GM12801 (cell line): ENCODE measurements around the gene HOMER1.

Source experiments
- TF ChIP-seq, protein P1 (sequence below): IDR thresholded peaks from one replicate; pipeline ENCODE4 v1.5.1; 2011; ENCODE audit warnings: control low read depth; ENCODE audit not compliant: insufficient read length; ENCODE audit errors: extremely low read depth

Gene HOMER1, protein sequence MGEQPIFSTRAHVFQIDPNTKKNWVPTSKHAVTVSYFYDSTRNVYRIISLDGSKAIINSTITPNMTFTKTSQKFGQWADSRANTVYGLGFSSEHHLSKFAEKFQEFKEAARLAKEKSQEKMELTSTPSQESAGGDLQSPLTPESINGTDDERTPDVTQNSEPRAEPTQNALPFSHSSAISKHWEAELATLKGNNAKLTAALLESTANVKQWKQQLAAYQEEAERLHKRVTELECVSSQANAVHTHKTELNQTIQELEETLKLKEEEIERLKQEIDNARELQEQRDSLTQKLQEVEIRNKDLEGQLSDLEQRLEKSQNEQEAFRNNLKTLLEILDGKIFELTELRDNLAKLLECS

DNA sequence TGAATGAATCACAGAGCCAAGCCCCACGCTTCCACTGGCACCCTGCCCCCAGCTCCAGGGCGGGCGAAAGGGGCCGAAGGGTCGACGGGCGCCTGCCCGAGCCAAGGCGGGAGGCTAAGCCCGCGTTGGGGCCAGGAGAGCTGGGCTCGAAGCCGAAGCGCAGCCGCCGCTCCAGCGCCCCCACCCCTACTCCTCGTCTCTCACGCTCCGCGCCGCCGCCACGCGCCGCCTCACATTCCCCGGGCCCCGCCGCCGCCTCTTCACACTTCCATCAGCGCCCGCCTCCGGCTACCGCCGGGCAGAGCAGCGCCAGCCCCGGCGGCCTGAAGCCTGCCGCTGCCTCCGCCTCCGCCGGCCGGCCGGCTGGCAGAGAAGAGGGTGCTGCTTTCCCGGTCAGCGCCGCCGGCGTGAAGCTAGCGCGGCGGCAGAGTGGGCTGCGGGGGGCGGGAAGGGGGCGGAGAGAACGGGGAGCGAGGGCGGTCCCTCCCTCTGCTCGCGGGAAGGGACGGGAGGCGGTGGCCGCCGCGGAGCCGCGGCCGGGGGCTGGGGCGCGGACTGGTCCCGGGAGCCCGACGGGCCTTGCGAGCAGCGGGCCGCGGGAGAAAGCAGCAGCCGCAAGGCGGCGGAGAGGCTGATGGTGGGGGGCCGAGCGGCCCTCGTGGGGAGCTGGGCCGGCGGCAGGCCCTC, at the start of gene HOMER1:
Gene HOMER1 (minus strand): TSS at position 431 of the 687 bp plus-strand sequence. CDS start 1,360 bp downstream, outside the sequence.
- TF ChIP-seq, protein P1, sequence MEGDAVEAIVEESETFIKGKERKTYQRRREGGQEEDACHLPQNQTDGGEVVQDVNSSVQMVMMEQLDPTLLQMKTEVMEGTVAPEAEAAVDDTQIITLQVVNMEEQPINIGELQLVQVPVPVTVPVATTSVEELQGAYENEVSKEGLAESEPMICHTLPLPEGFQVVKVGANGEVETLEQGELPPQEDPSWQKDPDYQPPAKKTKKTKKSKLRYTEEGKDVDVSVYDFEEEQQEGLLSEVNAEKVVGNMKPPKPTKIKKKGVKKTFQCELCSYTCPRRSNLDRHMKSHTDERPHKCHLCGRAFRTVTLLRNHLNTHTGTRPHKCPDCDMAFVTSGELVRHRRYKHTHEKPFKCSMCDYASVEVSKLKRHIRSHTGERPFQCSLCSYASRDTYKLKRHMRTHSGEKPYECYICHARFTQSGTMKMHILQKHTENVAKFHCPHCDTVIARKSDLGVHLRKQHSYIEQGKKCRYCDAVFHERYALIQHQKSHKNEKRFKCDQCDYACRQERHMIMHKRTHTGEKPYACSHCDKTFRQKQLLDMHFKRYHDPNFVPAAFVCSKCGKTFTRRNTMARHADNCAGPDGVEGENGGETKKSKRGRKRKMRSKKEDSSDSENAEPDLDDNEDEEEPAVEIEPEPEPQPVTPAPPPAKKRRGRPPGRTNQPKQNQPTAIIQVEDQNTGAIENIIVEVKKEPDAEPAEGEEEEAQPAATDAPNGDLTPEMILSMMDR = no peak

DNA sequence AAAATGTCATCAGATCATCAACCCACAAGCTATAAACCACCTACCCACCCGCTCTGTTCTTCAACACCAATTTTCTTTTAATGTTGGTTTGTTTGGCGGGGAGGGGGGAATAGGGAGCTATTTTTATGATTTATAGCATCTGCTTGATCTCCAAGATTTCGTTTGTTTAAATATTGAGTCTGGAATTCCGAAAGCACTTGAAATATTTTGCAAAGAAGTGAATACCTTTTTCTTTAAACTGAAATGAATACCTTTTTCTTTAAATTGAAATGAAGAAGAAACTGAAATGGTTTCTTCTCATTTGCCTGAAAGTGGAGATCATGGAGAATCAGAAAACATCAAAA, 49.3 kb upstream of the HOMER1 start:
- TF ChIP-seq, protein P1 = no peak

DNA sequence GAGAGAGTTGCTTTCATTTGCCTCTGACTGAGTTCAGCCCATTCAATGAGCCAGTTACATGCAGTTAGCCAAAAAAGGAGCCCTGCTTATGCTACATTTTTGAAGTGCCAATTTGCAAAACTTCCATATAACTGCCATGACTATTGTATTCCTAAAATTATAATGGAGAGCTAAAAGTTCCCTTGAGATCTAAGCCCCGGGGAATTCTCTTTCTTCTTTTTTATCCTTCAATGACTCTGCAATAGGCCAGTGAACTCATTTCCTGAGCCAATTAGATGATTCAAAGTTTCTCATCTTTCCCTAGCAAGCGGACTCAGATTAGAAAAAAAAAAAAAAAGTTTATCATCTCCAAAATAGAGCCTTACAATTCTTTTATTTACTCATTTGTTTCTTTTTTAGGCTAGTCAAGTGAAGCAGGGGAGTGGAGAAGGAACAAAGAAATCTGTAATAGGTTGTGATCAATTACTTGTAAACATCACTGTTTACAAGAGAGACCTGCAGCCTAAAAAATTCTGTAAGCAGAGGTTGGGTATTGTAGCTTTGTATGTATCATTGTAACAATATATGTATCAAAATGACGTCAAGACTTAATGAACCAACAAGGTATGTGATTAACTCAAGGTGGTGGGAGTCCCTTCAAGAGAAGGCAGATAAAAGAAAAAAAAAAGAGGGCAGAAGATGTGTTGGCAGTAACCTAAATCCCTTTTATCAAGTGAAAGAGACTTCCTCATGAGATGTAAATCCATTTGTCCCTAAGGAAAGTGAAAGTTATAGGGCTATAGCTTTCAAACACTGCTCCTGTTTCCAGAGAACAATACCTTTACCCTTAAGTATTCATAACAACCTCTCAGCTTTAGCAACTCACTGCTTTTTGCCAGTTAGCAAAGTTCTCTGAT, 48.7 kb upstream of the HOMER1 start:
- TF ChIP-seq, protein P1 = no peak

DNA sequence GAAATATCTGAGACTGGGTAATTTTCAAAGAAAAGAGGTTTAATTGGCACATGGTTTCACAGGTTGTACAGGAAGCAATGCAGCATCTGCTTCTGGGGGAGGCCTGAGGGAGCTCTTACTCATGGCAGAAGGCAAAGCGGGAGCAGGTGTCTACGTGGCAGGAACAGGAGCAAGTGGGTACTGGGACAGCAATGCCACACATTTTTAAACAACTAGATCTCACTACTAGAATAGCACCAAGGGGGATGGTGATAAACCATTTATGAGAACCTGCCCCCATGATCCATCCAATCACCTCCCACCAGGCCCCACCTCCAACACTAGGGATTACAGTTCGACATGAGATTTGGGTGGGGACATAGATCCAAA, 47.6 kb upstream of the HOMER1 start:
- TF ChIP-seq, protein P1 = no peak

DNA sequence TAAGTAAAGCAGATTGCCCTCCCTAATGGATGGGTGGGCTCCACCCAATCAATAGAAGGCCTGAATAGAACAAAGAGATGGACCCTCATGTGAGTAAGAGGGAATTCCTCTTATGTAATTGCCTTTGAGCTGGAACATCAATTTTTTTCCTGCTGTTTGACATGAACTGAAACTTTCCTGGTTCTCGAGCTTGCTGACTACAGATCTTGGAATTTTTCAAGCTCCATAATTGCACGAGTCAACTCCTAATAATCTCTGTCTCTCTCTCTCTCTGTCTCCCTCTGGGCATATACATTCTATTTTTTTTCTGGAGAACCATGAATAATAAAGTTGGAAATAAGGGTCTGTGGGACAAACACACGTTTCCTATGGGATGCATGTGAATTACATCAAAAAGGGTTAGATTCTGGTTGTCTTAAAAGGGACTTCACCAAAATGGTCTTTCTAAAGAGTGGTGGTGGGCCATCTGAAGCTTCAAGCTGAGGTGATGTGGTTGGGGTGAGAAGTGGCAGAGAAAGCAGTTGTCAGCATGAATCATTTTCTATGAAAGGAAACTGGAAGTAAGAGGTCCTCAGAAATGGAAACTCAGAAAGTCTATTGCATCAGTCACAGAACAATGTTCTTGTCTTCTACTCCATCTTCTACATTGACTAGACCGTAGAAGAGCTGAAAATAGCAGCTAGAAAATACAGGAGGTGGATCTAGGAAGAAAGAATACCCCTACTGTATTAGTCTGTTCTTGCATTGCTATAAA, 47.0 kb upstream of the HOMER1 start:
- TF ChIP-seq, protein P1 = no peak

DNA sequence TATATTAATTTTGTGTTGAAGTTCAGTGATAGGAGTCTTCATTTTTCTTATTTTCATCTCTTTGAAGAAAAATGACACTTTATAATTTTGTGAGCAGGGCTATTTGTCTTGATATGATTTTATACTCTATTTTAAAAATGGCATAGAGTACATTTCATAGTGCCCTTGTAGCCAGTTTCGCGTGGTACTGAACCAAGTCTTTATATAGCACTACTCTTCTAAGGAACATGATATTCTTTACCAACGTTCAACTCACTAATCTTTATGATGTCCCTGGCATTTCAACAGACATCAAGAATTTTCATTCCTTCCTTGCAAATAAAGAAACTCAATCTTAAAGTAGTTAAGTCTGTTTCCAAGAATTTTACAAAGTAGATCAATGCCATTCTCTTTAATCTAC, 41.5 kb upstream of the HOMER1 start:
- TF ChIP-seq, protein P1 = no peak
